ENCODE measurements around the gene GPATCH2.

GPATCH2 gene

GRCh38 chr1:217630711-217631591 is at the start of gene GPATCH2, which contains the start of gene SPATA17:
GPATCH2 (minus strand) TSS chr1:217631090; CDS start chr1:217630971, 119 bp downstream.
SPATA17 (plus strand) TSS chr1:217631344; CDS start chr1:217631379, 35 bp downstream.
- no peak for TF ChIP-seq CTCF (conservative IDR thresholded peaks at IDR 0.05)
- peak within 1 kb of the TSS; percentile 95 for H3K27ac ChIP-seq

- TF ChIP-seq CTCF (conservative IDR thresholded peaks at IDR 0.05), result no peak
- H3K27ac ChIP-seq, result no peak overlapping the region
Observed at GRCh38 chr1:217674028-217674729, 43.3 kb upstream of the GPATCH2 start.

GRCh38 chr1:217673387-217673786 is 42.5 kb upstream of the GPATCH2 start:
- TF ChIP-seq CTCF (conservative IDR thresholded peaks at IDR 0.05), result no peak
- H3K27ac ChIP-seq, result 0 out of 2 replicates have a peak overlapping the region, but pooled peaks have one; percentile 2

GRCh38 chr1:217668351-217668940 is 37.6 kb upstream of the GPATCH2 start:
- no peak overlapping the region for H3K27ac ChIP-seq
- TF ChIP-seq CTCF (conservative IDR thresholded peaks at IDR 0.05), result no peak

- TF ChIP-seq CTCF (conservative IDR thresholded peaks at IDR 0.05), result no peak
- H3K27ac ChIP-seq, result no peak overlapping the region
Observed at GRCh38 chr1:217661407-217661806, 30.5 kb upstream of the GPATCH2 start.

- H3K27ac ChIP-seq, result no peak overlapping the region
Observed at GRCh38 chr1:217660353-217661062, 29.6 kb upstream of the GPATCH2 start.

More at GRCh38 chr1:217660353-217661062, 29.6 kb upstream of the GPATCH2 start:
- TF ChIP-seq CTCF (conservative IDR thresholded peaks at IDR 0.05), result peak; percentile 63
